Mesenchymal stem cell (in vitro differentiated cells and primary cell): ENCODE results near the gene ADAM11.

Experiments
- DNase-seq: peaks from one replicate; pipeline ENCODE4 v3.0.0-alpha.2; 2013
- H2AFZ ChIP-seq: one replicate; pipeline ENCODE4 v1.6.1; 2013; ENCODE audit warnings: low read depth, mild to moderate bottlenecking, control low read depth, inconsistent platforms, low read length, moderate library complexity
- H2AK5ac ChIP-seq: 2 replicates; pipeline ENCODE4 v1.6.1; 2013; ENCODE audit warnings: low read length, moderate library complexity, mild to moderate bottlenecking, inconsistent platforms; ENCODE audit not compliant: severe bottlenecking
- H2BK120ac ChIP-seq: one replicate; pipeline ENCODE4 v1.6.1; 2013; ENCODE audit warnings: low read depth, mild to moderate bottlenecking, inconsistent platforms, low read length, moderate library complexity
- H2BK12ac ChIP-seq, 2 experiments: one replicate each; pipeline ENCODE4 v1.6.1; 2013; ENCODE audit warnings: inconsistent platforms in 2 of 2, low read length in 2 of 2, mild to moderate bottlenecking in 2 of 2, moderate library complexity in 2 of 2, control low read depth in 1 of 2
- H2BK15ac ChIP-seq: one replicate; pipeline ENCODE4 v1.6.1; 2013; ENCODE audit warnings: mild to moderate bottlenecking, low read depth, inconsistent platforms; ENCODE audit not compliant: poor library complexity, severe bottlenecking
- H2BK5ac ChIP-seq: 2 replicates; pipeline ENCODE4 v1.6.1; 2013; ENCODE audit warnings: low read depth, mild to moderate bottlenecking, low read length, control low read depth, inconsistent platforms; ENCODE audit not compliant: poor library complexity, severe bottlenecking
- H3K14ac ChIP-seq, 2 experiments: one replicate each; pipeline ENCODE4 v1.6.1; 2013; ENCODE audit warnings: inconsistent platforms in 2 of 2, low read length in 2 of 2, control low read depth in 1 of 2, mild to moderate bottlenecking in 1 of 2, moderate library complexity in 1 of 2
- H3K18ac ChIP-seq, 2 experiments: one replicate each; pipeline ENCODE4 v1.6.1; 2013; ENCODE audit warnings: inconsistent platforms in 2 of 2, low read length in 2 of 2, control low read depth in 1 of 2, low read depth in 1 of 2, mild to moderate bottlenecking in 1 of 2
- H3K23ac ChIP-seq, 2 experiments: one replicate each; pipeline ENCODE4 v1.6.1; 2013; ENCODE audit warnings: inconsistent platforms in 2 of 2, low read length in 2 of 2, mild to moderate bottlenecking in 2 of 2, moderate library complexity in 2 of 2, control low read depth in 1 of 2
- H3K27ac ChIP-seq: 2 replicates; pipeline ENCODE4 v1.5.1; 2013; ENCODE audit warnings: mild to moderate bottlenecking, moderate library complexity, low read length, control low read depth, inconsistent platforms; ENCODE audit not compliant: poor library complexity, severe bottlenecking
- H3K27me3 ChIP-seq, 2 experiments: 2 replicates each; pipeline versions ENCODE4 v1.6.1 to v1.7.0; 2013; ENCODE audit warnings: low read length in 2 of 2, mild to moderate bottlenecking in 2 of 2, moderate library complexity in 2 of 2, control low read depth in 1 of 2, inconsistent platforms in 1 of 2; ENCODE audit not compliant: control insufficient read depth in 1 of 2, insufficient read depth in 1 of 2
- H3K36me3 ChIP-seq, 2 experiments: 2 replicates each; pipeline versions ENCODE4 v1.6.1 to v1.7.0; 2013; ENCODE audit warnings: low read length in 2 of 2, control low read depth in 1 of 2, inconsistent platforms in 1 of 2, low read depth in 1 of 2, mild to moderate bottlenecking in 1 of 2; ENCODE audit not compliant: insufficient read depth in 2 of 2, control insufficient read depth in 1 of 2
- H3K4ac ChIP-seq, 2 experiments: one replicate each; pipeline ENCODE4 v1.6.1; 2013; ENCODE audit warnings: inconsistent platforms in 2 of 2, low read length in 2 of 2, mild to moderate bottlenecking in 2 of 2, moderate library complexity in 2 of 2, control low read depth in 1 of 2, low read depth in 1 of 2
- H3K4me1 ChIP-seq: 2 replicates; pipeline ENCODE4 v1.6.1; 2013; ENCODE audit warnings: low read depth, low read length, control low read depth; ENCODE audit not compliant: control insufficient read depth, insufficient read depth
- H3K4me2 ChIP-seq: 2 replicates; pipeline ENCODE4 v1.6.1; 2013; ENCODE audit warnings: low read length, mild to moderate bottlenecking, inconsistent platforms; ENCODE audit not compliant: poor library complexity, severe bottlenecking
- H3K4me3 ChIP-seq, 2 experiments: 2 replicates each; pipeline versions ENCODE4 v1.5.1 to v1.7.0; 2013; ENCODE audit warnings: low read length in 2 of 2, mild to moderate bottlenecking in 2 of 2, control low read depth in 1 of 2, low read depth in 1 of 2; ENCODE audit not compliant: insufficient read depth in 1 of 2
- H3K79me1 ChIP-seq: replicated peaks from 2 replicates; pipeline ENCODE4 v1.6.1; 2013; ENCODE audit warnings: mild to moderate bottlenecking, control low read depth, low read length, inconsistent platforms; ENCODE audit not compliant: poor library complexity, severe bottlenecking
- H3K9ac ChIP-seq: 2 replicates; pipeline ENCODE4 v1.7.0; 2013; ENCODE audit warnings: mild to moderate bottlenecking, low read length, moderate library complexity
- H3K9me3 ChIP-seq: 2 replicates; pipeline ENCODE4 v1.7.0; 2013; ENCODE audit warnings: mild to moderate bottlenecking, low read length; ENCODE audit not compliant: control insufficient read depth
- H4K8ac ChIP-seq: one replicate; pipeline ENCODE4 v1.6.1; 2013; ENCODE audit warnings: inconsistent platforms, mild to moderate bottlenecking, low read length, moderate library complexity
- H4K91ac ChIP-seq: one replicate; pipeline ENCODE4 v1.6.1; 2013; ENCODE audit warnings: mild to moderate bottlenecking, low read length, inconsistent platforms
- WGBS: methylation state at CpG from one replicate; pipeline ENCODE4 v1.1.7; 2013; ENCODE audit warnings: mixed read lengths; 5-methylcytosine and 5-hydroxymethylcytosine counted together

Gene ADAM11

GRCh38 chr17:44794851-44795413, 36.1 kb downstream of the ADAM11 start:
- Histone ChIP-seq H3K9me3 (no peaks in the 10 kb centered on the region), H4K8ac (peak overlapping the region; percentile 90), H3K14ac (no peak overlapping the region), H3K18ac (peak overlapping the region; percentile 44 to 94), H2BK120ac (peak overlapping the region; percentile 79), H3K36me3 (peaks cover 3 to 20% of the 10 kb centered on the region in 2 experiments), H3K4ac (peak overlapping the region; percentile 2 to 97), H3K27ac (peak overlapping the region; percentile 80), H3K27me3 (no peaks in the 10 kb centered on the region), H3K4me2 (no peak overlapping the region), H3K4me1 (peaks cover 22% of the 10 kb centered on the region), H3K4me3 (no peak overlapping the region), H4K91ac (peak overlapping the region; percentile 93), H2AFZ (no peak overlapping the region), H3K23ac (no peak overlapping the region), H2BK5ac (peak overlapping the region; percentile 31), H2BK15ac (peak overlapping the region; percentile 93), H2BK12ac (peak overlapping the region; percentile 4 to 100), H3K79me1 (peaks cover 7% of the 10 kb centered on the region), H2AK5ac (no peak overlapping the region), H3K9ac (peak overlapping the region; percentile 16)
- 6% methylated on average over 8 of the region's 10 CpGs for WGBS
- peak; percentile 99 for DNase-seq

DNA sequence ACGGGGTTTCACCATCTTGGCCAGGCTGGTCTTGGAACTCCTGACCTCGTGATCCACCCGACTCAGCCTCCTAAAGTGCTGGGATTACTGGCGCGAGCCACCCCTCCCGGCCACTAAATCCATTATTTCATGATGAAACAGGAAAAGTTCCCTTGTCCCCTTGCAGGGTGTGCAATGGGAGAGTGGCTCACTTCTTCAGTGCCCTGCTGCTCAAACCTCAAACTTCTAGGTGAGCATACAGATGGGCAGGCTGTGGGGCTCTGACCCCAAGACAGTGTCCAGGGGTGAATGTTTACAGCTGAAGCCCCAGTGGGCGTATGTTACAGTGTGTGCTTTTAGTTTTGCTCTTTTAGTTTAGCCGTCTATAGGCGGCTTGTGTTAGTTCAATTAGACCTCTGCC, 36.6 kb downstream of the ADAM11 start:
- peak overlapping the region; percentile 73 to 82 for H3K4ac ChIP-seq

GRCh38 chr17:44795928-44796327, 37.1 kb downstream of the ADAM11 start:
- peak overlapping the region; percentile 48 for H2BK15ac ChIP-seq
- peak overlapping the region; percentile 58 to 94 for H3K18ac ChIP-seq
- H3K14ac ChIP-seq = peak overlapping the region in 1 of 2 experiments; percentile 8
- H3K27me3 ChIP-seq = no peaks in the 10 kb centered on the region
- WGBS = 76% methylated on average over 10 of the region's 10 CpGs
- H2AK5ac ChIP-seq = peak overlapping the region; percentile 1
- no peak overlapping the region for H2AFZ ChIP-seq
- no peak overlapping the region for H2BK5ac ChIP-seq
- peak overlapping the region; percentile 85 for H4K91ac ChIP-seq
- no peak overlapping the region for H3K27ac ChIP-seq
- H3K36me3 ChIP-seq = peaks cover 3 to 24% of the 10 kb centered on the region in 2 experiments
- peak overlapping the region; percentile 91 for H4K8ac ChIP-seq
- no peaks in the 10 kb centered on the region for H3K9me3 ChIP-seq
- DNase-seq = no peak
- no peak overlapping the region for H2BK120ac ChIP-seq
- H3K23ac ChIP-seq = no peak overlapping the region
- H3K4me1 ChIP-seq = peaks cover 22% of the 10 kb centered on the region
- peaks cover 7% of the 10 kb centered on the region for H3K79me1 ChIP-seq
- H3K4me2 ChIP-seq = no peak overlapping the region
- H3K9ac ChIP-seq = no peak overlapping the region
- H2BK12ac ChIP-seq = peak overlapping the region; percentile 19 to 91
- H3K4me3 ChIP-seq = no peak overlapping the region
- H3K4ac ChIP-seq = peak overlapping the region; percentile 11 to 27

More for the DNA sequence above, 36.6 kb downstream of the ADAM11 start:
- no peak for DNase-seq
- H2BK5ac ChIP-seq = no peak overlapping the region
- peak overlapping the region; percentile 37 for H2BK120ac ChIP-seq
- no peaks in the 10 kb centered on the region for H3K27me3 ChIP-seq
- peak overlapping the region; percentile 31 for H2AFZ ChIP-seq
- H3K9ac ChIP-seq = no peak overlapping the region
- peak overlapping the region; percentile 84 for H4K8ac ChIP-seq
- peaks cover 22% of the 10 kb centered on the region for H3K4me1 ChIP-seq
- H2BK15ac ChIP-seq = peak overlapping the region; percentile 70
- H3K23ac ChIP-seq = no peak overlapping the region
- peak overlapping the region; percentile 33 to 63 for H2BK12ac ChIP-seq
- peak overlapping the region; percentile 66 to 94 for H3K18ac ChIP-seq
- peaks cover 3 to 21% of the 10 kb centered on the region in 2 experiments for H3K36me3 ChIP-seq
- no peak overlapping the region for H3K4me3 ChIP-seq
- H4K91ac ChIP-seq = peak overlapping the region; percentile 82
- no peaks in the 10 kb centered on the region for H3K9me3 ChIP-seq
- peak overlapping the region; percentile 65 for H2AK5ac ChIP-seq
- 26% methylated on average over 9 of the region's 9 CpGs for WGBS
- peaks cover 7% of the 10 kb centered on the region for H3K79me1 ChIP-seq
- no peak overlapping the region for H3K4me2 ChIP-seq
- H3K14ac ChIP-seq = no peak overlapping the region
- peak overlapping the region; percentile 80 for H3K27ac ChIP-seq

DNA sequence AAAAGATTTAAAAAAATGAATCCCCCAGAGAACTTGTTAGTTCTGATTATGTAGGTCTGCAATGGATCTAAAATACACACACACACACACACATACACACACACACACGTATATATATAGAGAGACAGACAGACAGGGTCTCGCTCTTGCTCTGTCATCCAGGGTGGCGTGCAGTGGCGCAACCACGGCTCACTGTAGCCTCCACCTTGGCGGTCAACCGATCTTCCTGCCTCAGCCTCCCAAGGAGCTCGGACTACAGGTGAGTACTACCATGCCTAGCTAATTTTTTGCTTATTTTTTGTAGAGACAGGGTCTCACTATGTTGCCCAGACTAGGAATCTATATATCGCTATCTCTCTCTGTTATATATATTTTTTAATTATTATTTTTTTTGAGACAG, 37.9 kb downstream of the ADAM11 start:
- no peak overlapping the region for H3K9ac ChIP-seq
- H3K4me2 ChIP-seq = no peak overlapping the region
- no peaks in the 10 kb centered on the region for H3K9me3 ChIP-seq

More for the DNA sequence above, 37.9 kb downstream of the ADAM11 start:
- Histone ChIP-seq H2AK5ac (no peak overlapping the region), H3K36me3 (peaks cover 3 to 29% of the 10 kb centered on the region in 2 experiments), H3K23ac (no peak overlapping the region), H2BK5ac (no peak overlapping the region), H3K4ac (no peak overlapping the region), H3K79me1 (peaks cover 7% of the 10 kb centered on the region), H2BK120ac (no peak overlapping the region), H2BK12ac (peak overlapping the region in 1 of 2 experiments; percentile 70), H3K4me1 (peaks cover 22% of the 10 kb centered on the region), H2AFZ (no peak overlapping the region), H4K8ac (no peak overlapping the region), H3K4me3 (no peak overlapping the region), H2BK15ac (no peak overlapping the region), H3K14ac (no peak overlapping the region), H3K27ac (no peak overlapping the region), H3K18ac (no peak overlapping the region), H4K91ac (no peak overlapping the region), H3K27me3 (no peaks in the 10 kb centered on the region)
- no peak for DNase-seq
- 100% methylated on average over 7 of the region's 9 CpGs for WGBS
